ENCODE results near the gene ALPP.
"Not testable (repeated sequence)": the region's sequence is repeated elsewhere in the genome, so short reads cannot be mapped to it uniquely, and the experiment has no call there.

ALPP gene

DNA sequence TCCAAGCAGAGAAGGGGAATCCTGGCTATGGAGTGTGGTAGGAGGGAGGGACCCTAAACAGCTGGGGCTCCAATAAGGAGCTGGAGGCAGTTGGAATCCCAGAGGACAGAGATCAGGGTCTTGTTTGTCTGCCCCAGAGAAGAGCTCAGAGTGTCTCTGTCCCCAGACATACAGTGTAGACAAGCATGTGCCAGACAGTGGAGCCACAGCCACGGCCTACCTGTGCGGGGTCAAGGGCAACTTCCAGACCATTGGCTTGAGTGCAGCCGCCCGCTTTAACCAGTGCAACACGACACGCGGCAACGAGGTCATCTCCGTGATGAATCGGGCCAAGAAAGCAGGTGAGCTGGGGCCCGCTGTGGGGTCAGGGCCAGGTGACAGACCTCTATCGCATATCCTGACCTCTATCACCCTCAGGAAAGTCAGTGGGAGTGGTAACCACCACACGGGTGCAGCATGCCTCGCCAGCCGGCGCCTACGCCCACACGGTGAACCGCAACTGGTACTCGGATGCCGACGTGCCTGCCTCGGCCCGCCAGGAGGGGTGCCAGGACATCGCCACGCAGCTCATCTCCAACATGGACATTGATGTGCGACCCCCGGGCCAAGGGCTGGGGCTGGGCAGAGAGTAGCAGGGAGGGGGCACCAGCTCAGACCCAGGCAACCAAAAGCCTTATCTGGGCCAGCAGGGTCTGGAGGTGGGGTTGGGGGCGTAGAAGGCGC, 29.0 kb downstream of the ALPP start:
- not testable (repeated sequence) for H3K4me1 ChIP-seq (ENCODE audit: control insufficient read depth, insufficient read depth, low read length); H3K9ac ChIP-seq (ENCODE audit: low read depth, low read length); H3K27me3 ChIP-seq (ENCODE audit: control insufficient read depth, insufficient read depth, low read length); H3K9me3 ChIP-seq (ENCODE audit: control insufficient read depth, insufficient read depth, low read length); H3K4me3 ChIP-seq (ENCODE audit: low read depth, low read length)
- peaks cover 22% of the 10 kb centered on the region for H3K36me3 ChIP-seq (ENCODE audit: control insufficient read depth, insufficient read depth, low read length)

DNA sequence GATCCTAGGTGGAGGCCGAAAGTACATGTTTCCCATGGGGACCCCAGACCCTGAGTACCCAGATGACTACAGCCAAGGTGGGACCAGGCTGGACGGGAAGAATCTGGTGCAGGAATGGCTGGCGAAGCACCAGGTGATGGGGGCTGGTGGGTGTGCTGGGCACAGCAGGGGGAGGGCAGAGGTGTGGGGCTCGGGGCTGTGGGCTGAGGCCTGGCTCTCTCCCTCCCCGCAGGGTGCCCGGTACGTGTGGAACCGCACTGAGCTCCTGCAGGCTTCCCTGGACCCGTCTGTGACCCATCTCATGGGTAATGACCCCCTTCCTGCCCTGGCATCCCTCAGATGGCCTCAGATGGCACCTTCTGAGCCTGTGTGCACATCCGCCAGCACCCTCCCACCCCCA, 29.7 kb downstream of the ALPP start:
- not testable (repeated sequence) for H3K9ac ChIP-seq (ENCODE audit: low read depth, low read length); H3K9me3 ChIP-seq (ENCODE audit: control insufficient read depth, insufficient read depth, low read length); H3K4me3 ChIP-seq (ENCODE audit: low read depth, low read length); H3K4me1 ChIP-seq (ENCODE audit: control insufficient read depth, insufficient read depth, low read length); H3K27me3 ChIP-seq (ENCODE audit: control insufficient read depth, insufficient read depth, low read length)
- peaks cover 19% of the 10 kb centered on the region for H3K36me3 ChIP-seq (ENCODE audit: control insufficient read depth, insufficient read depth, low read length)

DNA sequence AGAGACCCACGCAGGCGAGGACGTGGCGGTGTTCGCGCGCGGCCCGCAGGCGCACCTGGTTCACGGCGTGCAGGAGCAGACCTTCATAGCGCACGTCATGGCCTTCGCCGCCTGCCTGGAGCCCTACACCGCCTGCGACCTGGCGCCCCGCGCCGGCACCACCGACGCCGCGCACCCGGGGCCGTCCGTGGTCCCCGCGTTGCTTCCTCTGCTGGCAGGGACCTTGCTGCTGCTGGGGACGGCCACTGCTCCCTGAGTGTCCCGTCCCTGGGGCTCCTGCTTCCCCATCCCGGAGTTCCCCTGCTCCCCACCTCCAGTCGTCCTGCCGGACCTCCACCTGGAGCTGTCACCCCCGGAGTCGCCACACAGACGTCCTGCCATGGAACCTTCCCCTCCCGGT, 31.1 kb downstream of the ALPP start:
- not testable (repeated sequence) for H3K27me3 ChIP-seq (ENCODE audit: control insufficient read depth, insufficient read depth, low read length); H3K4me3 ChIP-seq (ENCODE audit: low read depth, low read length); H3K9ac ChIP-seq (ENCODE audit: low read depth, low read length); H3K9me3 ChIP-seq (ENCODE audit: control insufficient read depth, insufficient read depth, low read length); H3K4me1 ChIP-seq (ENCODE audit: control insufficient read depth, insufficient read depth, low read length)
- peaks cover 19% of the 10 kb centered on the region for H3K36me3 ChIP-seq (ENCODE audit: control insufficient read depth, insufficient read depth, low read length)

DNA sequence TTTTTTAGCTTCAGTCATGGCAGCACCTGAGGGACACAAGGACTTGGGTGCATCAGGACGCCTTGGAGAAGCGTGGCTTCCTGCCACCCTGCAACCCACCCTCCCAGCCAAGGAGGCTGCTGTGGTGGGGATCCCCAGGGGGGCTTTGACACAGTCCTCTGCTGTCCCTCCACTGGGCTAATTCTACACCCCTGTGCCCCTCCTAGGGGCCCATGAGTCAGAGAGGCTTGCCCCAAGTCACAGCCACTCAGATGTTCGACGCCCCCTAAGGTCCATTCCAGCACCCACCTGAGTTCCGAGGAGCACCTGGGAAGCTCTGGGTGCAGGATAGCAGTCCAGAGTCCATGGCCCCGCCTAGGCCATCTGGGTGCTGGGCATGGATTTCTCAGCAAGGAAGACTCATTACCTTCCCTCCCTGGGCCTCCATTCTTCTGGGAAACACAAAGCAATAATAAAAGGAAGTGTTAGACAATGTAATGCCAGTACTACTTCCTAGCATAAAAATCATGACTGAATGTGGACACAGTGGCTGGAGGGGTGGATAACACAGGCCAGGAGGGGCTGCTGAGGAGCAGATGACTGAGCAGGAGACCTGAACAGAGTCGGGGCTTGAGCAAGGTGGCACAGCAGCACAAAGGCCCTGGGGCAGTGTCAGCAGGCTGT, 31.8 kb downstream of the ALPP start:
- Histone ChIP-seq H3K9ac (ENCODE audit: low read depth, low read length) (no peak overlapping the region), H3K4me1 (ENCODE audit: control insufficient read depth, insufficient read depth, low read length) (no peaks in the 10 kb centered on the region), H3K4me3 (ENCODE audit: low read depth, low read length) (no peak overlapping the region), H3K27me3 (ENCODE audit: control insufficient read depth, insufficient read depth, low read length) (no peaks in the 10 kb centered on the region), H3K36me3 (ENCODE audit: control insufficient read depth, insufficient read depth, low read length) (peaks cover 18% of the 10 kb centered on the region), H3K9me3 (ENCODE audit: control insufficient read depth, insufficient read depth, low read length) (no peaks in the 10 kb centered on the region)

DNA sequence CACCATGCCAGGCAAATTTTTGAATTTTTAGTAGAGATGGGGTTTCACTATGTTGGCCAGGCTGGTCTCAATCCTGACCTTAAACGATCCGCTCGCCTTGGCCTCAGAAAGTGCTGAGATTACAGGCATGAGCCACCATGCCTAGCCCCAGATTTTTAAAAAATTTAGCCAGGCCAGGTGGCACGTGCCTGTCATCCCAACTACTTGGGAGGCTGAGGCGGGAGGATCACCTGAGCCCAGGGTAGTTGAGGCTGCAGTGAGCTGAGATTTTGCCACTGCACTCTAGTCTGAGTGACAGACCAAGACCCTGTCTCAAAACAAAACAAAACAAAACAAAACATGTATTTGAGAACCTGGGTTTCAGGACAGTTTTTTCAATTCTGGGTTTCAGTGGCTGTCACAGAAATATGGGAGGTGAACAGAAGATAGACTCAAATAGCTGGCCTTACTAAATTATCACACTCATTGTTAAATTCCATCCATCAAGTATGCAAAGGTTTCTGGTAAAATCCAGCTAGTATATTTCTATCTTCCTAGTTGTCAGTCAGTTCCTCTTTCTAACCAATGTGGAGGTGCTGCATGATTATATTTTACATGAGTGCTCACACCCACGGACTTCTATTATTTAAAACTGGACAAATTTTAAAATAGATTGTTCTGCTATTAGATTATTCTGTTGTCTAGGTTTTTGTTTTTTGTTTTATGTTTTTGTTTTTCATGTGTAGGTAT, 33.5 kb downstream of the ALPP start:
- no peaks in the 10 kb centered on the region for H3K4me1 ChIP-seq (ENCODE audit: control insufficient read depth, insufficient read depth, low read length)
- no peaks in the 10 kb centered on the region for H3K27me3 ChIP-seq (ENCODE audit: control insufficient read depth, insufficient read depth, low read length)
- H3K4me3 ChIP-seq (ENCODE audit: low read depth, low read length): no peak overlapping the region

DNA sequence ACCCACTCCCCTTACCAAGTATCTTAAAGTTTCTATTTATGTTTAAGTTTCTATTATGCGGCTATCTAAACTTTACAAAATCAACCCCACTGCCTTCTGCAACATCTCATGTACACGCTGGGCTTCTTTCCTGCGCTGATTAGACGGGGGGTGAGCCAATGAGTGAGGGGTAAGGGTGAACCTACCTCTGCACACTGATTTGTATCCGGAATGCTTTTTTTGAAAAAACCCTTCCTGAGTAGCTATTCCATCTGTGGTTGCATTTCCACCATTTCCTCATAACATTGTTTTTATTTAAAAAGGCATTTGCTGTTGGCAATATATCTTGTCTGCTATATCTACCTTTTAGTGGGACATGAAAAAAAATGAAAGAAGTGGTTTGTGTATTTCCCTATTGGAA, 34.4 kb downstream of the ALPP start:
- Histone ChIP-seq H3K9ac (ENCODE audit: low read depth, low read length) (no peak overlapping the region), H3K9me3 (ENCODE audit: control insufficient read depth, insufficient read depth, low read length) (no peaks in the 10 kb centered on the region), H3K4me3 (ENCODE audit: low read depth, low read length) (no peak overlapping the region), H3K36me3 (ENCODE audit: control insufficient read depth, insufficient read depth, low read length) (peaks cover 32% of the 10 kb centered on the region), H3K27me3 (ENCODE audit: control insufficient read depth, insufficient read depth, low read length) (peaks cover under 1% of the 10 kb centered on the region), H3K4me1 (ENCODE audit: control insufficient read depth, insufficient read depth, low read length) (peaks cover under 1% of the 10 kb centered on the region)

More for the DNA sequence above, 33.5 kb downstream of the ALPP start:
- Histone ChIP-seq H3K36me3 (ENCODE audit: control insufficient read depth, insufficient read depth, low read length) (peaks cover 32% of the 10 kb centered on the region), H3K9ac (ENCODE audit: low read depth, low read length) (no peak overlapping the region), H3K9me3 (ENCODE audit: control insufficient read depth, insufficient read depth, low read length) (no peaks in the 10 kb centered on the region)

DNA sequence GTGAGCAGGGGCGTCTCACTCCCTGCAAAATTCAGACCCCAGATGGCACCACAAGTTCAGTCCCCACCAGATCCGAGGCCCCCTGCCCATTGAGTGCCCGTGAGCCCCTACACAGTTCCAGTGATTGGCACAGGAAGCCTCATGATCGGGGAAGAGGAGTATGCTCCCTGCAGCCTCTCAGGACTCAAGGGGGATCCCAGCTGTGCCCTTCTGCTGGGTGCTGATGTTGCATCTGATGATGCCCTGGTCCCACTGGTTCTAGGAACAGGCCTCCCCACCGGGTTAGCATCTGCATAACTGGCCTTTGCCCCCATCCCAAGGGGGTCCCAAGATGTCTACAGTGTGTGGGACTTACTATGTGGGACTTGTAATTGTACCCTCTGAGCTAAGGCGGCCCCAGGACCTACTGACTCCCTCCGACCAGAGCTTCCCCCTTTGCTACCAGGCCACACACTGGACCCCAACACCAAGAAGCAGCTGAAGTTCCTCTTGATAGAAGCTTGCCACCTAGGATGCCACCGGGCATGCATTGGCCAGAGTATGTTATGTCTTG, 36.7 kb downstream of the ALPP start:
- H3K4me1 ChIP-seq (ENCODE audit: control insufficient read depth, insufficient read depth, low read length): peaks cover 5% of the 10 kb centered on the region
- H3K4me3 ChIP-seq (ENCODE audit: low read depth, low read length): no peak overlapping the region
- peaks cover 9% of the 10 kb centered on the region for H3K27me3 ChIP-seq (ENCODE audit: control insufficient read depth, insufficient read depth, low read length)
- H3K9me3 ChIP-seq (ENCODE audit: control insufficient read depth, insufficient read depth, low read length): no peaks in the 10 kb centered on the region
- H3K9ac ChIP-seq (ENCODE audit: low read depth, low read length): no peak overlapping the region
- H3K36me3 ChIP-seq (ENCODE audit: control insufficient read depth, insufficient read depth, low read length): peaks cover 50% of the 10 kb centered on the region

DNA sequence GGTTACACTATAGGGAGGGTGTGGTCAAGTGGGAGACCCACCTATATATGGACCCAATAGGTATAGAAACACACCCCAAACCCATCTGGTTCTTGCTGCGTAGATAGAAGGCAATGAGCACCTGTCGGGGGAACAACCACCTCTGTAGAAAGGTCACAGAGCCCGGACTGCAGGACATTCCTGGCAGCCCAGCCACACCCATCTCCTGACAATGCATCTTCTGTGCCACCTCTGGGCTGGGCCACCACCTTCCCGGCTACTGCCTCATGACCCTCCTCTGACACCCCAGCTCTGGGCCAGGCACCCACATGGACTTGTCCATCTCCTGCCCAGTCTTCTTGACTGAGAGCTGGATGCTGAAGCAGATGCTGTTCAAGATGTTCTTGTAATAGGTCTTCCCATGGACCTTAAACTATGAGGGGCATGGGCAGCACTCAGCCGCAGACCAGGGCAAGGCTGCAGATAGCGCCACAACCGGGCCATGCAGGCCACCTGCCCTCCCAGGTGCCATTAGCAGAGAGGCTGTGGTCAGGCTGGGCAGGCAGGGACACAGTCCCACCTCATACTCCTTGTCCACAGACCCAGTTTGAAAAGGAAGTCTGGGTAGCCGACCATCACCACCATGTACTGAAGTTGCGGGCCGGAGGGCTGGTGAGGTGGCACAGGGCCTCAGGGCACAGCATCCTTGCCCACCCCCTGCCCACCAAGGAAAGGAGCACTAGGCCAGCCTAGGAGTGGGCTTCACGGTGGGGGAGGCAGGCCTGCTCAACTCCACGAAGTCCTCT, 37.4 kb downstream of the ALPP start:
- H3K9ac ChIP-seq (ENCODE audit: low read depth, low read length): no peak overlapping the region
- H3K27me3 ChIP-seq (ENCODE audit: control insufficient read depth, insufficient read depth, low read length): peaks cover 11% of the 10 kb centered on the region
- H3K36me3 ChIP-seq (ENCODE audit: control insufficient read depth, insufficient read depth, low read length): peaks cover 51% of the 10 kb centered on the region
- no peak overlapping the region for H3K4me3 ChIP-seq (ENCODE audit: low read depth, low read length)
- H3K9me3 ChIP-seq (ENCODE audit: control insufficient read depth, insufficient read depth, low read length): no peaks in the 10 kb centered on the region
- H3K4me1 ChIP-seq (ENCODE audit: control insufficient read depth, insufficient read depth, low read length): peaks cover 5% of the 10 kb centered on the region

DNA sequence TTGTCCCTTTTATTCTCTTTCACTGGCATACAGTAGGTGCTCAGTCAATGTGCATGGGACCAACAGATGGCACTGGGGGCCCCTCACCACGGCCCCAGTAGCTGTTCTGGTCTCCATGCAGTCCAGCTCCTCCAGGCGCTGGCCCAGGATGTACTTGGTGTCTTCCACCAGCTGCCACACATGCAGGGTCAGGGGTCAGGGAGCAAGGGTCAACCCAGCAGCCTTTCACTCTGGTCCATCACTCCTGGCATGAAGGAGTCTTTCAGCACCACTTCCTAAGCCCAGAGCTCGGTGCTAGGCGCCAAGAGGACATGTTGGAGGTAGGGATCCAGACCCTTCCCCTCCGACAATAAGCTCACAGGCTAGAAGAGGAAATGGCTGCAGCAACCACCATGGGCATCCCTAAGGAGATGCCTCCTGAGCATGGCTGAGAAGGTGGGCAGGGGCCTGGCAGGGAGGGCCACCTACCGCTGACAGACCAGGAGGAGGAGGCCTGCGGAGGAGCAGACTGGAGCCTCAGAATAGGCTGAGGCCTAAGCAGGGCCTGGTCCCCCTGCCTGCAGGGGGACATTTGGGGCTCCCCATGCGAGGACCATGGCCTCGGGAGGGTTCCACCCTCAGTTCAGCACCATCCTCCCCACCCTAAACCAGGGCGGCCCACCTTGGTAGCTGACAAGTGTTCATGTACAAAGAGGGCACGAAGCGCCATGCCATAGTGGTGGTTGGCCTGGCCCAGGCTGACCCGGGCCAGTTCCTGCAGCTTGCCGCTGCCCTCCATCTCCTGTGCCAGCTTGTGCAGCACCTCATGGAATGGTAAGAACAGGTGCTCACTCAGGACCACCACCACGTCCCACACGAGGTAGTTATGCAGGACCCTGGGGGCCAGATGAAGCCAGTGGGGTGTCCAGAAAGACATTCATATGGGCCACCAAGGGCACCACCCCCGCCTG, 38.2 kb downstream of the ALPP start:
- H3K4me3 ChIP-seq (ENCODE audit: low read depth, low read length): peak overlapping the region; percentile 72
- no peaks in the 10 kb centered on the region for H3K9me3 ChIP-seq (ENCODE audit: control insufficient read depth, insufficient read depth, low read length)
- peaks cover 51% of the 10 kb centered on the region for H3K36me3 ChIP-seq (ENCODE audit: control insufficient read depth, insufficient read depth, low read length)
- no peak overlapping the region for H3K9ac ChIP-seq (ENCODE audit: low read depth, low read length)
- H3K27me3 ChIP-seq (ENCODE audit: control insufficient read depth, insufficient read depth, low read length): peaks cover 11% of the 10 kb centered on the region
- H3K4me1 ChIP-seq (ENCODE audit: control insufficient read depth, insufficient read depth, low read length): peaks cover 9% of the 10 kb centered on the region

DNA sequence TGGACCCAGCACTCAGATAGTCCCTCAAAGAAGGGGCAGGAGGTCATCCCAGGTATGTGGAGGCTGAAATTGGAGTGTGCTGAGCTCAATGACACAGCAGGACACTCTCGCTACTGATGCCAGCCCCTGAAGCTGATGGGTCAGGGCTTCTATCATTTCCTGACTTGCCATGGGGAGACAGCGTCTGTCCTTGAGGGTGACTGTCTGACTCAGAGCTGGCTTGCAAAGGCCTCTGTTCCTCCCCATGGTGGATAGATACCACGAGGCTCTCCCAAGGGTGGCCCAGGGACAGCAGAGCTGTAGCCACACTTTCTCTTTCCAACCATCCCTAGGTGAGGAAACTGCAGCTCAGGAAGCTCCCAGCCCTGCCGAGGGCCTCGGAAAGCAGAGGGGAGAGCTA, 38.9 kb downstream of the ALPP start:
- H3K27me3 ChIP-seq (ENCODE audit: control insufficient read depth, insufficient read depth, low read length): peaks cover 11% of the 10 kb centered on the region
- H3K9me3 ChIP-seq (ENCODE audit: control insufficient read depth, insufficient read depth, low read length): no peaks in the 10 kb centered on the region
- peaks cover 51% of the 10 kb centered on the region for H3K36me3 ChIP-seq (ENCODE audit: control insufficient read depth, insufficient read depth, low read length)
- H3K4me3 ChIP-seq (ENCODE audit: low read depth, low read length): peak overlapping the region; percentile 72
- no peak overlapping the region for H3K9ac ChIP-seq (ENCODE audit: low read depth, low read length)
- peaks cover 11% of the 10 kb centered on the region for H3K4me1 ChIP-seq (ENCODE audit: control insufficient read depth, insufficient read depth, low read length)
